MM.1S (cell line): ENCODE data around the gene PIEZO2.

ENCODE experiments used
- EZH2phosphoT487 ChIP-seq: fragments of 300-600 bp; sonication (generic); IDR thresholded peaks from 2 replicates; pipeline ENCODE4 v1.6.1; 2018; ENCODE audit warnings: antibody characterized with exemption, low read length
- TF ChIP-seq, protein P1 (sequence below): fragments of 300-600 bp; sonication (generic); IDR thresholded peaks from 2 replicates; pipeline ENCODE4 v1.5.1; 2016; ENCODE audit warnings: antibody characterized with exemption, low read length, mixed read lengths

GRCh38 chr18:10939822-10940221 is 209.5 kb downstream of the PIEZO2 start:
- TF ChIP-seq, protein P1, sequence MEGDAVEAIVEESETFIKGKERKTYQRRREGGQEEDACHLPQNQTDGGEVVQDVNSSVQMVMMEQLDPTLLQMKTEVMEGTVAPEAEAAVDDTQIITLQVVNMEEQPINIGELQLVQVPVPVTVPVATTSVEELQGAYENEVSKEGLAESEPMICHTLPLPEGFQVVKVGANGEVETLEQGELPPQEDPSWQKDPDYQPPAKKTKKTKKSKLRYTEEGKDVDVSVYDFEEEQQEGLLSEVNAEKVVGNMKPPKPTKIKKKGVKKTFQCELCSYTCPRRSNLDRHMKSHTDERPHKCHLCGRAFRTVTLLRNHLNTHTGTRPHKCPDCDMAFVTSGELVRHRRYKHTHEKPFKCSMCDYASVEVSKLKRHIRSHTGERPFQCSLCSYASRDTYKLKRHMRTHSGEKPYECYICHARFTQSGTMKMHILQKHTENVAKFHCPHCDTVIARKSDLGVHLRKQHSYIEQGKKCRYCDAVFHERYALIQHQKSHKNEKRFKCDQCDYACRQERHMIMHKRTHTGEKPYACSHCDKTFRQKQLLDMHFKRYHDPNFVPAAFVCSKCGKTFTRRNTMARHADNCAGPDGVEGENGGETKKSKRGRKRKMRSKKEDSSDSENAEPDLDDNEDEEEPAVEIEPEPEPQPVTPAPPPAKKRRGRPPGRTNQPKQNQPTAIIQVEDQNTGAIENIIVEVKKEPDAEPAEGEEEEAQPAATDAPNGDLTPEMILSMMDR = no peak
- TF ChIP-seq EZH2phosphoT487 = no peak
